A549 (cell line): ENCODE measurements around the gene SUGCT. TPM values are rescaled to one million over a fixed set of nuclear protein-coding genes. Genes with fewer than 3 reads are reported as not detected.

Source experiments
- ATAC-seq, 2 experiments: fragments of 200-7000 bp in 1 of 2; fragments of >200 bp in 1 of 2; cut with Nextera tagmentation in 1 of 2; cut with Tn5 transposase in 1 of 2; 3 replicates each; pipeline versions ENCODE4 v1.8.0 to v1.9.1; 2018 to 2020; ENCODE audit warnings: mild to moderate bottlenecking in 1 of 2, moderate library complexity in 1 of 2
- CTCF ChIA-PET: fragments of 300-600 bp; sonication (Branson Sonifier 250); formaldehyde crosslinking; extraction: SDS; loops from one replicate; lab custom pipeline; 2021; ENCODE audit warnings: antibody characterized with exemption, inconsistent platforms; lab: Yijun Ruan, JAX
- POLR2A ChIA-PET: fragments of 350-600 bp; formaldehyde crosslinking; extraction: SDS; loops from one replicate; lab custom pipeline; 2021; ENCODE audit warnings: antibody characterized with exemption, inconsistent platforms; lab: Yijun Ruan, JAX
- DNase-seq, 2 experiments: peaks; one replicate each; pipeline versions ENCODE4 v3.0.0 to v3.0.0-alpha.2; 2011 to 2016; ENCODE audit warnings: low read depth in 1 of 2, low spot score in 1 of 2
- FAIRE-seq: peaks from 2 replicates; lab custom pipeline; 2011; peaks lifted over from hg19 to GRCh38; lab: Jason Lieb, UNC
- H3K27ac ChIP-seq, 2 experiments: fragments of >200 bp; sonication (Bioruptor Twin); formaldehyde crosslinking; 3 replicates each; pipeline ENCODE4 v1.5.1; 2016 to 2017
- H3K4me1 ChIP-seq: fragments of >200 bp; sonication (Bioruptor Twin); formaldehyde crosslinking; 3 replicates; pipeline ENCODE4 v1.6.1; 2016
- H3K4me2 ChIP-seq: fragments of >200 bp; sonication (Bioruptor Twin); formaldehyde crosslinking; 3 replicates; pipeline ENCODE4 v1.6.1; 2016
- H3K4me3 ChIP-seq: fragments of >200 bp; sonication (Bioruptor Twin); formaldehyde crosslinking; 3 replicates; pipeline ENCODE4 v1.5.1; 2016
- H3K9me3 ChIP-seq: fragments of >200 bp; sonication (Bioruptor Twin); formaldehyde crosslinking; 3 replicates; pipeline ENCODE4 v1.6.1; 2016
- CHD2 ChIP-seq: fragments of 150-350 bp; IDR thresholded peaks from 2 replicates; pipeline ENCODE4 v1.6.1; 2014; ENCODE audit warnings: low read length; ENCODE audit not compliant: partially characterized antibody
- CTCF ChIP-seq: fragments of >200 bp; sonication (Bioruptor Twin); formaldehyde crosslinking; IDR thresholded peaks from 3 replicates; pipeline ENCODE4 v1.5.1; 2016
- E2F6 ChIP-seq: IDR thresholded peaks from 2 replicates; pipeline ENCODE4 v1.6.1; 2012; ENCODE audit warnings: low read depth, borderline replicate concordance
- EHMT2 ChIP-seq: fragments of 200-600 bp; sonication (generic); IDR thresholded peaks from 2 replicates; pipeline ENCODE4 v1.6.1; 2016; ENCODE audit warnings: antibody characterized with exemption, low read depth, mild to moderate bottlenecking, moderate library complexity
- EP300 ChIP-seq, 2 experiments: fragments of >200 bp; sonication (Bioruptor Twin); formaldehyde crosslinking; IDR thresholded peaks; 2 replicates in 1 of 2; 3 replicates in 1 of 2; pipeline ENCODE4 v1.6.1; 2016 to 2017
- ESRRA ChIP-seq: fragments of 150-350 bp; IDR thresholded peaks from 2 replicates; pipeline ENCODE4 v1.6.1; 2014; ENCODE audit warnings: mild to moderate bottlenecking, low read length, borderline replicate concordance
- FOSB ChIP-seq: fragments of 250-450 bp; sonication (Bioruptor Pico); IDR thresholded peaks from 2 replicates; pipeline ENCODE4 v1.5.0; 2020; ENCODE audit warnings: mild to moderate bottlenecking, moderate library complexity
- FOSL2 ChIP-seq, 2 experiments: fragments of 450-650 bp in 1 of 2; fragments of >200 bp in 1 of 2; sonication (Bioruptor Twin) in 1 of 2; formaldehyde crosslinking; IDR thresholded peaks; 2 replicates each; pipeline versions ENCODE4 v1.5.0 to v1.6.1; 2016 to 2020; ENCODE audit warnings: mild to moderate bottlenecking in 1 of 2, moderate library complexity in 1 of 2
- FOXS1 ChIP-seq: fragments of 250-450 bp; sonication (Bioruptor Pico); IDR thresholded peaks from 2 replicates; pipeline ENCODE4 v1.5.0; 2020; ENCODE audit warnings: mild to moderate bottlenecking, moderate library complexity
- HMGXB4 ChIP-seq: fragments of 250-450 bp; sonication (Bioruptor Pico); IDR thresholded peaks from 2 replicates; pipeline ENCODE4 v1.5.0; 2021; ENCODE audit warnings: mild to moderate bottlenecking, moderate library complexity, borderline replicate concordance
- HOXB13 ChIP-seq: fragments of 250-450 bp; sonication (Bioruptor Pico); IDR thresholded peaks from 2 replicates; pipeline ENCODE4 v1.5.0; 2020; ENCODE audit warnings: low read depth, mild to moderate bottlenecking, moderate library complexity
- KDM1A ChIP-seq: fragments of 200-600 bp; sonication (generic); IDR thresholded peaks from 2 replicates; pipeline ENCODE4 v1.6.1; 2016; ENCODE audit warnings: low read depth, mild to moderate bottlenecking
- MAX ChIP-seq: IDR thresholded peaks from 2 replicates; pipeline ENCODE4 v1.6.1; 2012
- NFE2L2 ChIP-seq: fragments of 150-350 bp; conservative IDR thresholded peaks from 2 replicates; pipeline ENCODE4 v1.6.1; 2014; ENCODE audit warnings: low read length
- NPAS2 ChIP-seq: fragments of 250-450 bp; sonication (Bioruptor Pico); IDR thresholded peaks from 2 replicates; pipeline ENCODE4 v1.8.0; 2022; ENCODE audit warnings: mild to moderate bottlenecking, moderate library complexity, borderline replicate concordance
- RCOR1 ChIP-seq: fragments of 150-350 bp; IDR thresholded peaks from 2 replicates; pipeline ENCODE4 v1.6.1; 2014; ENCODE audit warnings: antibody characterized with exemption, low read length, low read depth
- TFCP2L1 ChIP-seq: fragments of 250-450 bp; sonication (Bioruptor Pico); IDR thresholded peaks from 2 replicates; pipeline ENCODE4 v1.5.0; 2021; ENCODE audit warnings: mild to moderate bottlenecking
- USF2 ChIP-seq: fragments of 450-650 bp; IDR thresholded peaks from 2 replicates; pipeline ENCODE4 v1.6.1; 2014; ENCODE audit warnings: antibody characterized with exemption
- ZC3H11A ChIP-seq: fragments of 450-650 bp; IDR thresholded peaks from 2 replicates; pipeline ENCODE4 v1.6.1; 2014; ENCODE audit warnings: antibody characterized with exemption, mild to moderate bottlenecking
- ZSCAN20 ChIP-seq: fragments of 250-450 bp; sonication (Bioruptor Pico); IDR thresholded peaks from 2 replicates; pipeline ENCODE4 v1.8.0; 2022; ENCODE audit warnings: mild to moderate bottlenecking, moderate library complexity
- WGBS: methylation state at CpG from one replicate; pipeline ENCODE4 v1.1.6; 2017; ENCODE audit errors: missing lambda C conversion rate; 5-methylcytosine and 5-hydroxymethylcytosine counted together
- polyA plus RNA-seq, 4 experiments: library from polyadenylated mRNA; depleted of rRNA in 3 of 4; stranded (reverse); fragments of >200 nt; fragmentation: RNase III in 1 of 4; extraction: RNeasy Plus Mini Kit Qiagen cat#74134 plus additional on column Dnase treatment in 1 of 4; gene quantifications; 2 replicates in 3 of 4; 3 replicates in 1 of 4; pipeline ENCODE4 v1.2.3, GENCODE V29; 2011 to 2017

The SUGCT gene
- polyA plus RNA-seq, 2 of the 4 experiments (the other 2 are of a cell fraction), result 1.4 to 1.6 TPM

- ATAC-seq, result no peak
- ChIA-PET CTCF (interaction anchor here (1.3 kb wide), 1 partner anchor 9 kb away, joined by 3 read pairs; no protein-coding TSS in a partner anchor), POLR2A (no interaction called here)
Observed at GRCh38 chr7:40883826-40884225, 749.0 kb downstream of the SUGCT start.

GRCh38 chr7:40884241-40884640 lies 749.4 kb downstream of the SUGCT start:
- TF ChIP-seq FOSB (CRISPR knock-in tag), result no peak
- TF ChIP-seq RCOR1, result no peak
- TF ChIP-seq NPAS2 (CRISPR knock-in tag), result no peak
- no peak for TF ChIP-seq E2F6
- no peak for TF ChIP-seq ESRRA
- TF ChIP-seq, all 56 proteins: peak for 0
- no peak overlapping the region for H3K27ac ChIP-seq
- no peak overlapping the region for H3K4me3 ChIP-seq
- H3K4me1 ChIP-seq, result no peaks in the 10 kb centered on the region
- FAIRE-seq, result no peak
- no peak for DNase-seq
- H3K4me2 ChIP-seq, result no peak overlapping the region
- CTCF ChIA-PET, result no interaction called here
- 27% methylated on average over 3 of the region's 3 CpGs for WGBS
- no peaks in the 10 kb centered on the region for H3K9me3 ChIP-seq
- POLR2A ChIA-PET, result no interaction called here
- ATAC-seq, result no peak

More at GRCh38 chr7:40883826-40884225, 749.0 kb downstream of the SUGCT start:
- FAIRE-seq, result no peak
- Histone ChIP-seq H3K4me2 (no peak overlapping the region), H3K4me1 (no peaks in the 10 kb centered on the region), H3K4me3 (no peak overlapping the region), H3K9me3 (no peaks in the 10 kb centered on the region)
- DNase-seq, result no peak
- TF ChIP-seq HMGXB4 (CRISPR knock-in tag) (no peak), CHD2 (no peak), ZSCAN20 (CRISPR knock-in tag) (no peak), ZC3H11A (no peak), HOXB13 (CRISPR knock-in tag) (no peak), FOXS1 (no peak), NFE2L2 (no peak), EP300 (IDR thresholded peaks at IDR 0.05) (no peak), FOSL2 (IDR thresholded peaks at IDR 0.05) (no peak), FOSL2 (CRISPR knock-in tag; IDR thresholded peaks at IDR 0.05) (no peak), TFCP2L1 (no peak), MAX (no peak), USF2 (no peak), KDM1A (no peak), RCOR1 (no peak), CTCF (no peak), EHMT2 (no peak)
- TF ChIP-seq, all 56 proteins: peak for 0
- H3K27ac ChIP-seq, result no peak overlapping the region
